Measurements from ENCODE around the gene ARHGAP32.

DNA sequence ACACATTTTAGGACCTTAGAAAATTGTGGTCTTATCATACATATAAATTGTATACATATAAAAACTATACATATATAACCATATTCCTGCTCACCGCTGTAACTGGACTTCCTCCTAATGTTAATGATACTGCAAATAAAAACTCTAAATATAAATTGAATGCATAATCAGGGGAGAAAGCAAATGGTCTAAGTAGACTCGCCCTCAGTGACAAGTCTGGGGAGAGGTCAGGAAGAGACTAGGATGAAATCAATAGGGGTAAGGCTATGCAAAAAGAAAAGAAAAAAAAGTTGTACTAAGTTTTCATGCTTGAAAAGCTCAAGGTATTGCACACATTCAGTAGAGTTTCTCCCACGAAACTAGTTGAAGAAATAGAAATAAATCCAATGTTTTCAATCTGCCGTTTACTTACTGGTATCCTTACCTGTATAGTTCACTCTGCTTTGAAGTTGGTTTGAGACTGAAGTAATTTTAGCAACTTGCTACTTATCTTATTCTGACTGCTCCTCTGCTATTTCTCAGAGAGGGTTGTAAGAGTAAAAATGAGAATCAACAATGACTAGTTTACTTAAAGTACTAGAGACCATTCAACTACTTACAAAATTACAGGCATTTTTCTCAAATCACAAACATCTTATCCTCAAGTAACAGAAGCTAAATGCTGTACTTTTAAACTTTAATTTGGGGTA, 12.2 kb upstream of the ARHGAP32 start:
- TF ChIP-seq CTCF (IDR thresholded peaks at IDR 0.05) (no peak), POLR2A (IDR thresholded peaks at IDR 0.05) (no peak)
